Vagina (tissue), 2 donors: Measurements from ENCODE around the gene LIMD2. TPM values are rescaled to one million over a fixed set of nuclear protein-coding genes. Genes with fewer than 3 reads are reported as not detected.

Experiments used
- DNase-seq, 2 donors: peaks; one replicate each; pipeline ENCODE4 v3.0.0-alpha.2; 2017; ENCODE audit errors: extremely low spot score in 2 of 2
- H3K27ac ChIP-seq: fragments of 200-600 bp; sonication (generic); one replicate; pipeline ENCODE4 v1.5.1; 2019
- H3K27me3 ChIP-seq: fragments of 200-600 bp; sonication (generic); one replicate; pipeline ENCODE4 v1.5.1; 2019
- H3K36me3 ChIP-seq, 2 donors: fragments of 200-600 bp; sonication (generic); one replicate each; pipeline ENCODE4 v1.5.1; 2017 to 2019
- H3K4me1 ChIP-seq: fragments of 200-600 bp; sonication (generic); one replicate; pipeline ENCODE4 v1.5.1; 2019
- H3K4me3 ChIP-seq, 2 donors: fragments of 200-600 bp; sonication (generic); 1 replicate in 1 of 2; 2 replicates in 1 of 2; pipeline ENCODE4 v1.5.1; 2016 to 2019
- H3K9me3 ChIP-seq: fragments of 200-600 bp; sonication (generic); one replicate; pipeline ENCODE4 v1.5.1; 2019
- CTCF ChIP-seq, 3 experiments: fragments of 450-650 bp in 2 of 3; fragments of 200-600 bp in 1 of 3; sonication (generic) in 1 of 3; IDR thresholded peaks; one replicate each; pipeline ENCODE4 v1.5.1; 2017 to 2019; ENCODE audit warnings: antibody characterized with exemption in 3 of 3, mild to moderate bottlenecking in 2 of 3, moderate library complexity in 2 of 3
- POLR2A ChIP-seq, 2 donors: fragments of 450-650 bp; IDR thresholded peaks; one replicate each; pipeline ENCODE4 v1.6.1; 2017; ENCODE audit warnings: antibody characterized with exemption in 2 of 2, mild to moderate bottlenecking in 2 of 2, moderate library complexity in 2 of 2
- POLR2AphosphoS5 ChIP-seq, 2 donors: sonication (generic); formaldehyde crosslinking; IDR thresholded peaks; one replicate each; pipeline ENCODE4 v1.9.0; 2017; ENCODE audit warnings: antibody characterized with exemption in 2 of 2, mild to moderate bottlenecking in 2 of 2, low read depth in 1 of 2; ENCODE audit not compliant: insufficient read depth in 1 of 2
- intact Hi-C: fragments of 100-400 bp; cut with DNase I; formaldehyde crosslinking; loops from one replicate; pipeline ENCODE4 v1.15.1; 2023
- total RNA-seq: library from RNA; depleted of rRNA; stranded (reverse); fragments of >200 nt; gene quantifications from one replicate; pipeline ENCODE4 v1.2.3, GENCODE V29; 2016

LIMD2 gene
- total RNA-seq, 1 donor from 2014 or later: 22.6 TPM

- intact Hi-C loops: no loop called here
- Histone ChIP-seq H3K36me3 (peaks cover 0 to 57% of the 10 kb centered on the region in 2 donors), H3K27ac (no peak overlapping the region), H3K4me1 (peaks cover 9% of the 10 kb centered on the region), H3K9me3 (no peaks in the 10 kb centered on the region), H3K4me3 (no peak overlapping the region), H3K27me3 (no peaks in the 10 kb centered on the region)
- TF ChIP-seq POLR2AphosphoS5 (IDR thresholded peaks at IDR 0.05; ENCODE audit: insufficient read depth in 1 of 2, low read depth in 1 of 2) (no peak), POLR2A (IDR thresholded peaks at IDR 0.05) (no peak), CTCF (IDR thresholded peaks at IDR 0.05) (no peak)
- no peak for DNase-seq
Observed at GRCh38 chr17:63688396-63689020, 11.4 kb downstream of the LIMD2 start.

DNA sequence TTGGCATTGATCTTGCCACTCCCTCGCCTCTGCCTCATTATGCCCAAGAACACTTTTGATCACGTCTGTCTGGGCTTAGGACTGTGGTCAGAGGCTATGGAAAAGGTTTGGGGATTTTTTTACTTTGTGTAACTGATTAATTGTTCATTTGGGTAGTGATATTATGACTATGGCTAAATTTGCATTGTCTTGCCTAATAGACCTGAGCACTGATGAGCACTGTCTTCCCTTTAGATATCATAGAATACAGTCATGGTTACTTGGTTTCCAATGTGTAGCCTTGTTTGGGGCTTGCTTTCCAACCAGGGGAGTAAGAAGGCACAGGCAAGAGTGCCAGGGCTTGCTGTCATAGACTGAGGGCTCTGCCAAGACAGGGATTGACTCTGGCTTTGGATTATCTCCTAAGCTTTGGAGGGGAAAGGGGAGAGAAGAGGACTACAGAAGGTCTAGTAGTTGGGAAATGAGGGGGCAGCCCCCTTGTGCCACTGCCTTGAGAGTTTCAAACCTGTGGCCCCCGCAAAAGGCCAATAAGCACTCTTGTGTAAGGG, 13.7 kb downstream of the LIMD2 start:
- Histone ChIP-seq H3K27me3 (no peaks in the 10 kb centered on the region), H3K36me3 (peaks cover 0 to 50% of the 10 kb centered on the region in 2 donors), H3K4me3 (no peak overlapping the region), H3K4me1 (peaks cover 18% of the 10 kb centered on the region), H3K27ac (no peak overlapping the region), H3K9me3 (no peaks in the 10 kb centered on the region)
- intact Hi-C loops: no loop called here
- DNase-seq: no peak
- TF ChIP-seq POLR2AphosphoS5 (IDR thresholded peaks at IDR 0.05; ENCODE audit: insufficient read depth in 1 of 2, low read depth in 1 of 2) (no peak), POLR2A (IDR thresholded peaks at IDR 0.05) (no peak), CTCF (IDR thresholded peaks at IDR 0.05) (no peak)

GRCh38 chr17:63685578-63685977, 14.3 kb downstream of the LIMD2 start:
- Histone ChIP-seq H3K4me3 (no peak overlapping the region), H3K4me1 (peaks cover 18% of the 10 kb centered on the region), H3K36me3 (peaks cover 0 to 44% of the 10 kb centered on the region in 2 donors), H3K9me3 (no peaks in the 10 kb centered on the region), H3K27me3 (no peaks in the 10 kb centered on the region), H3K27ac (no peak overlapping the region)
- no peak for TF ChIP-seq POLR2A (IDR thresholded peaks at IDR 0.05)
- TF ChIP-seq POLR2AphosphoS5 (IDR thresholded peaks at IDR 0.05; ENCODE audit: insufficient read depth in 1 of 2, low read depth in 1 of 2): no peak
- no peak for TF ChIP-seq CTCF (IDR thresholded peaks at IDR 0.05)
- no peak for DNase-seq
- intact Hi-C loops: no loop called here

DNA sequence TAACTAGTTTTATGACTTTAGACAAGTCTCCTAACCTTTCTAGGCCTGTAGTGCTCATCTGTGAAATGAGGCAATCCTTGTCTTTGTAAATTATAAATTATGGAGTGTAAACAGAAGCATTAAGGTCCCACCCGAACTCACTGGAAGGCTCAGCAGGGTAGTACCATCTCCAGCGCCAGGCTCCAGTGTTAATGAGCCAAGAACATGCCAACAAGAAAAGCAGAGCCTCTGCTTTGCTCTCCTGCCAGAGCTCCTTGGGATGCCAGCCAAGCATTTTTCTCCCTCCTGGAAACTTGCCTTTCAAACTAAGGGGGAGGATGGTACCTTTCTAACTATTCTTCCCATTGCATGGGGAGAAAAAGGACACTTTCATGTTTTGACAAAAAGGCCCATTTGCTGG, 14.9 kb downstream of the LIMD2 start:
- Histone ChIP-seq H3K4me3 (no peak overlapping the region), H3K27ac (no peak overlapping the region), H3K4me1 (peaks cover 22% of the 10 kb centered on the region), H3K27me3 (no peaks in the 10 kb centered on the region), H3K9me3 (no peaks in the 10 kb centered on the region), H3K36me3 (peaks cover 0 to 40% of the 10 kb centered on the region in 2 donors)
- TF ChIP-seq POLR2A (IDR thresholded peaks at IDR 0.05) (no peak), CTCF (IDR thresholded peaks at IDR 0.05) (no peak), POLR2AphosphoS5 (IDR thresholded peaks at IDR 0.05; ENCODE audit: insufficient read depth in 1 of 2, low read depth in 1 of 2) (peak in 1 of 2 donors; percentile 31)
- intact Hi-C loops: no loop called here
- no peak for DNase-seq

GRCh38 chr17:63682981-63683380, 16.9 kb downstream of the LIMD2 start:
- Histone ChIP-seq H3K4me1 (peaks cover 27% of the 10 kb centered on the region), H3K27me3 (no peaks in the 10 kb centered on the region), H3K27ac (no peak overlapping the region), H3K36me3 (peaks cover 0 to 26% of the 10 kb centered on the region in 2 donors), H3K9me3 (no peaks in the 10 kb centered on the region), H3K4me3 (no peak overlapping the region)
- TF ChIP-seq POLR2AphosphoS5 (IDR thresholded peaks at IDR 0.05; ENCODE audit: insufficient read depth in 1 of 2, low read depth in 1 of 2) (no peak), POLR2A (IDR thresholded peaks at IDR 0.05) (no peak), CTCF (IDR thresholded peaks at IDR 0.05) (no peak)
- DNase-seq: no peak
- intact Hi-C loops: no loop called here
